ENCODE measurements around the gene TFR2. TPM values are rescaled to one million over a fixed set of nuclear protein-coding genes. Genes with fewer than 3 reads are reported as not detected.

The TFR2 gene
- total and polyA plus RNA-seq, 2 donors (not counting 3 experiments of a cell fraction or from before 2014, with no cell fraction given), result 0.37 to 0.60 TPM

DNA sequence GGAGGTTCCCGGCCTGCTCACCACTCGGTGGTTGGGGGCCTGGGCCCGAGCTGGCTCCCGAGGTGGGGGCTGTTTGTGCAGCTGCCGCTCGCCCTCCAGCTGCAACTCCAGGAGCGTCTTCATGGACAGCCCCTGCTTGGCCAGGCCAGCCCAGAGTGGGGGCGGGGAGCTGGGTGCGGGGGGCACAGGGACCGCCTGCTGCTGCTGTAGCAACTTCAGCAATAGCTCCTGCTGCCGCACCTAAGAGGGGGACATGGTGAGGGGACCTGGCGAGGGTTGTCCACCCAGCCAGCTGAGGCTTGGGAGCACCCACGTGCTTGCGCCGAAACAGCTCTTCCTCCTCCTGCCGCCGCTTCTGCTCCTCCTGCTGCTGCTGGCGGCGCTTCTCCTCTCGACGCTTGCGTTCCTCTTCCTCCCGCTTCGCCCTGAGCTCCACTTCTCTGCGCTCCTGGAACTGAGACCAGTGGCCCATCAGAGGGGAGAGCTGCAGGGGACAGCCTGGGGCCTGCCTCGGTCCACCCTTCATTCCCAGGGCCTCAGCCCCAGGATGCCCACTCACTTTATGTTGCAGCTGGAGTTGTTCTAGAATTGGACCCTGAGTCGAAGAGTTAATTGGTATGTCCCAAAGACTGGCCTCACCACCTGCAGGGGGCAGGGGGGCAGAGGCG is 41.8 kb upstream of the TFR2 start:
- intact Hi-C loops (cut with micrococcal nuclease) (loop anchor here (2.0 kb wide), 1 partner anchor 78 kb away; no protein-coding TSS in a partner anchor), dilution Hi-C loops (cut with MboI; ENCODE audit: extremely low pct_ligation_motif_present, low sequenced_read_pairs) (no loop called here)
- H3K9ac ChIP-seq (replicated peaks; ENCODE audit: extremely low read depth, insufficient read depth, low read length), result no peak overlapping the region
- H3K4me1 ChIP-seq (ENCODE audit: control insufficient read depth, extremely low read depth, insufficient read depth, low read length), result no peaks in the 10 kb centered on the region
- no peak overlapping the region for H3K4me3 ChIP-seq (replicated peaks in 1 of 3; ENCODE audit: insufficient read depth in 1 of 3, low read depth in 1 of 3, low read length in 3 of 3)
- no peak overlapping the region for H2AFZ ChIP-seq (ENCODE audit: low read depth, low read length)
- ChIA-PET POLR2A (interaction anchor here (0.8 kb wide), 1 partner anchor 97 kb away, joined by 3 read pairs; the partner anchor contains the start of genes FBXO24 and LRCH4), CTCF (interaction anchor here (0.8 to 7.0 kb wide), 6 partner anchors 8 to 217 kb away, joined by 3 to 60 read pairs (median 4); partner anchors contain the start of gene POP7)
- H3K27me3 ChIP-seq (ENCODE audit: control insufficient read depth in 2 of 2, insufficient read depth in 2 of 2, low read length in 2 of 2), result no peaks in the 10 kb centered on the region
- no peak overlapping the region for H3K27ac ChIP-seq (ENCODE audit: insufficient read depth, low read depth, low read length)
- no peak overlapping the region for H3K4me2 ChIP-seq (ENCODE audit: insufficient read depth, low read length)
- no TSS peak for BruUV-seq (replicated peaks)
- H4K20me1 ChIP-seq (replicated peaks; ENCODE audit: control insufficient read depth, extremely low read depth, insufficient read depth, low read length), result no peaks in the 10 kb centered on the region
- TF ChIP-seq, protein P1, sequence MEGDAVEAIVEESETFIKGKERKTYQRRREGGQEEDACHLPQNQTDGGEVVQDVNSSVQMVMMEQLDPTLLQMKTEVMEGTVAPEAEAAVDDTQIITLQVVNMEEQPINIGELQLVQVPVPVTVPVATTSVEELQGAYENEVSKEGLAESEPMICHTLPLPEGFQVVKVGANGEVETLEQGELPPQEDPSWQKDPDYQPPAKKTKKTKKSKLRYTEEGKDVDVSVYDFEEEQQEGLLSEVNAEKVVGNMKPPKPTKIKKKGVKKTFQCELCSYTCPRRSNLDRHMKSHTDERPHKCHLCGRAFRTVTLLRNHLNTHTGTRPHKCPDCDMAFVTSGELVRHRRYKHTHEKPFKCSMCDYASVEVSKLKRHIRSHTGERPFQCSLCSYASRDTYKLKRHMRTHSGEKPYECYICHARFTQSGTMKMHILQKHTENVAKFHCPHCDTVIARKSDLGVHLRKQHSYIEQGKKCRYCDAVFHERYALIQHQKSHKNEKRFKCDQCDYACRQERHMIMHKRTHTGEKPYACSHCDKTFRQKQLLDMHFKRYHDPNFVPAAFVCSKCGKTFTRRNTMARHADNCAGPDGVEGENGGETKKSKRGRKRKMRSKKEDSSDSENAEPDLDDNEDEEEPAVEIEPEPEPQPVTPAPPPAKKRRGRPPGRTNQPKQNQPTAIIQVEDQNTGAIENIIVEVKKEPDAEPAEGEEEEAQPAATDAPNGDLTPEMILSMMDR (IDR thresholded peaks at IDR 0.05; ENCODE audit: extremely low read depth in 1 of 2, insufficient read depth in 1 of 2, low read depth in 1 of 2, low read length in 2 of 2), result no peak
- TF ChIP-seq JUN (IDR thresholded peaks at IDR 0.05; ENCODE audit: borderline replicate concordance, insufficient read depth, insufficient read length, low read depth) (no peak), EZH2 (IDR thresholded peaks at IDR 0.05; ENCODE audit: borderline replicate concordance, low read depth, low read length, severe bottlenecking) (no peak), GATA2 (IDR thresholded peaks at IDR 0.05; ENCODE audit: insufficient read depth, insufficient read length, low read depth, low read length) (no peak), FOS (IDR thresholded peaks at IDR 0.05; ENCODE audit: borderline replicate concordance, insufficient read depth, low read length) (no peak), MYC (IDR thresholded peaks at IDR 0.05; ENCODE audit: low read depth, low read length) (no peak), POLR2AphosphoS5 (IDR thresholded peaks at IDR 0.05; ENCODE audit: insufficient read depth, low read depth, low read length) (no peak), POLR2A (IDR thresholded peaks at IDR 0.05; ENCODE audit: low read depth, low read length) (no peak)
- TF ChIP-seq, protein P2, sequence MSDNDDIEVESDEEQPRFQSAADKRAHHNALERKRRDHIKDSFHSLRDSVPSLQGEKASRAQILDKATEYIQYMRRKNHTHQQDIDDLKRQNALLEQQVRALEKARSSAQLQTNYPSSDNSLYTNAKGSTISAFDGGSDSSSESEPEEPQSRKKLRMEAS (IDR thresholded peaks at IDR 0.05; ENCODE audit: insufficient read depth, insufficient read length), result no peak
- no peak for FAIRE-seq
- H3K9me3 ChIP-seq (replicated peaks; ENCODE audit: control insufficient read depth, insufficient read depth, low read length), result no peaks in the 10 kb centered on the region
- peaks cover 13 to 71% of the 10 kb centered on the region in 2 experiments for H3K36me3 ChIP-seq (ENCODE audit: control insufficient read depth in 2 of 2, extremely low read depth in 1 of 2, insufficient read depth in 2 of 2, low read length in 2 of 2)
- H3K9me1 ChIP-seq (replicated peaks; ENCODE audit: control insufficient read depth, extremely low read depth, insufficient read depth, low read length), result no peaks in the 10 kb centered on the region
- H3K79me2 ChIP-seq (ENCODE audit: control insufficient read depth, insufficient read depth, low read length), result no peaks in the 10 kb centered on the region
- no peak for DNase-seq (ENCODE audit: low read depth, low spot score)
